HG03103 (cell line): ENCODE results near the gene ATG2A.

ENCODE experiments used
- ATAC-seq: cut with Tn5 transposase; IDR thresholded peaks from one replicate; pipeline ENCODE4 v1.9.1; 2021; ENCODE audit warnings: low read depth; ENCODE audit not compliant: unreplicated experiment

The ATG2A gene

DNA sequence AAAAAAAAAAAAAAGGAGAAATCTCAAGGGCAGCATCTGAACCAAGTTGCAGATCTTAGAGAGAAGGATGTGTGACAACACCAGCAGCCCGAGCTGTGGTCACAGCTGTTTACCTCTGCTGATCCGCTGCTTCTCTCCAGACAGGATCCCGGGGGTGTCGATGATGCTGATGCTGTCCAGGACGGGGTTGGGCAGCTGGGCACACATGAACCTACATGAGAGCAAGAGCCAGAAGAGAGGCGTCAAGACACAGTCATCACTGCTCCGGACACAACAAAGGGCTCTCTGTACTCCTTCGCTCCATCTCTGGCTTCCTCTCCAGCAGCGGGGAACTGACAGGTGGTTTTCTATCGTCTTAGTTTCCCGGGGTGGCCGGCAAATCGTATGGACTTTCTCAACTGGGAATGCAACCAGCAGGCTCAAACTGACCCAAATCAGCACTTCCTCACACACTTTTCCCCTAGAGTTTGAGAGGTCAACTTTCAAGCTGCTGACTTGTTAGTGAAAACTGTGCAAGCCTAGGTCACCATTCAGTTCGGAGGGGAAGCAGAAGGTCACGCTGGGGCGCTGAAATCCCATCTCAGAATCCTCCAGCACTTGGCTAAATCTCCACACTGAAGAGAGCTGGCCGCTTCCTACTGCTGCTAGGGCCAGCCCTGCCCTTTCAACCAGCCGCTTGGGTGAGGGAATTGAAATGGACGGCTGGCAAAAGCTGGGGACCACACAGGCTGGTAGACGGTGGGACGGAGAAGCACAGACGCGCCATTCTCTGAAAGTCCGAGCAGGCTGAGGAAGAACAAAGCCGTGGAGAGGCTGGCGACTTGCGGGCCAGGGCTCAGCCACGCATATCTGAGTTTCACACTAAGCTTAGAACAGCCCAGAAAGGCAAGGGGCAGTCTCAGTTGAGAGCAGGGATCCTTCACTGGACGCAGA is 42.4 kb downstream of the ATG2A start:
- no peak for ATAC-seq

DNA sequence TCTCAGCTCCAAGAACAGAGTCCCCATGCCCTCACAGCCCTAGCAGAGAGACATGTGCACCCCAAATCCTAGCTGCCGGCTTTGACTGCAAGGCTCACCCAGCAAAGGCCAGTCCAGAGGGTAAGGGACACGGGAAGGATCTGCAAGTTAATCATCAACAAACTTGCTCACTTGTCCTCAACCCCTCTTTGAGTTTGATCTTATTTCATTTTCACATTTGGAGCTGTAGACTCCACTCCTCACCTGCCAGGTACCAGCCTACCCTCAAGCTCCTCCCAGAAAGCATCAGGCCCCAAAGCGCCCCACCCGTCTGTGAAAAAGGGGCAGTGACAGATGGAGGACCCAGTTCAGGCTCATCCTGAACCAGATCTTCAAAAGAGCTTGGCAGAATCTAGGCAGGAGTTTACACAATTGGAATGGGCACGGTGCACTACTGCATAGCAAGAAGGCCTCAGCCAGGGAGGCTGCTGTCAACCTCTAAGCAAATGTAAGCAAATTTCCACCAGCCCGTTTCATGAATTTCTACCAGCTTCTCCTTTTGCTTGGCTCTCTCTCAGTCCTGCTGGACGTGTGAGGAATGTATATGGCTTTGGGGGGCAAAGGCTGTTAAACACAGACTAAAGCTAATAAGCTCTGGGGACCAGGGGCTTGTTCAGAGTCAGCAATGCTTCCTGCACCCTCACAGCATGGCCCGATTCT is 44.1 kb downstream of the ATG2A start:
- ATAC-seq = no peak

- ATAC-seq = no peak
These were observed 45.5 kb downstream of the ATG2A start for GRCh38 chr11:64871492-64871891.

GRCh38 chr11:64870893-64871466 is 46.0 kb downstream of the ATG2A start:
- ATAC-seq = no peak

- no peak for ATAC-seq
These were observed 46.7 kb downstream of the ATG2A start for GRCh38 chr11:64870176-64870892.

GRCh38 chr11:64869571-64870175 is 47.3 kb downstream of the ATG2A start:
- no peak for ATAC-seq

DNA sequence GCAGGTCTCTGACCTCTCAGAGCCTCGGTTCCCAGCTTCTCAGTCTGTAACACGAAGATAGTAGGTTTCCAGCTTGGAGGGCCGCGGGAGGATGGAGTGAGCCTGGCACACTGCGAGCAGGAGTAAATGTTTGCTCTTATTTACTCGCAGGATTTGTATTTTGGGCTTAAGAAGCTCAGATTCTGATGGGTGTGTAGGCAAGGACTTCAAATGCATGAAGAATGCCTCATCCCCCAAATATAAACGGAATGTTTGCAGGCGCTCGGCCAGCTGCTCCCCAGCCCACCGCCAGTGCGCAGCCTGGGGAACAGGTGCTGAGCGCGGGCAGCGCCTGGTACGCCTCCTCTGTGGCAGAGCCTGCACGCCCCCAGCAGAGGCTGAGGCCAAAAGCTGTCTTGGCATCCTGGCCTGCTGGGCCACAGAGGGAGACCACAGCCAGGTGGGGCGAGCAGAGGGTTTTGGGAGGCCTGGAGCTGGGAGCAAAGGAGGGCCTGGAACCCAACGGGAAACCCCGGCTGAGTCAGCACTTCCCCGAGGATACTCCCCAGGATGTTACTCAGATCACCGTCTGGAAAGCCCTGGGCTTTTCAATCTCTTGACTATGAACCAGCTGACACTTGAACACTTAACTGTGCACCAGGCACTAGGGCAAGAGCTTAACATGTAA is 48.0 kb downstream of the ATG2A start:
- no peak for ATAC-seq

- no peak for ATAC-seq
These were observed 49.1 kb downstream of the ATG2A start for GRCh38 chr11:64867748-64868462.

- no peak for ATAC-seq
These were observed 50.9 kb downstream of the ATG2A start for GRCh38 chr11:64866173-64866491.

DNA sequence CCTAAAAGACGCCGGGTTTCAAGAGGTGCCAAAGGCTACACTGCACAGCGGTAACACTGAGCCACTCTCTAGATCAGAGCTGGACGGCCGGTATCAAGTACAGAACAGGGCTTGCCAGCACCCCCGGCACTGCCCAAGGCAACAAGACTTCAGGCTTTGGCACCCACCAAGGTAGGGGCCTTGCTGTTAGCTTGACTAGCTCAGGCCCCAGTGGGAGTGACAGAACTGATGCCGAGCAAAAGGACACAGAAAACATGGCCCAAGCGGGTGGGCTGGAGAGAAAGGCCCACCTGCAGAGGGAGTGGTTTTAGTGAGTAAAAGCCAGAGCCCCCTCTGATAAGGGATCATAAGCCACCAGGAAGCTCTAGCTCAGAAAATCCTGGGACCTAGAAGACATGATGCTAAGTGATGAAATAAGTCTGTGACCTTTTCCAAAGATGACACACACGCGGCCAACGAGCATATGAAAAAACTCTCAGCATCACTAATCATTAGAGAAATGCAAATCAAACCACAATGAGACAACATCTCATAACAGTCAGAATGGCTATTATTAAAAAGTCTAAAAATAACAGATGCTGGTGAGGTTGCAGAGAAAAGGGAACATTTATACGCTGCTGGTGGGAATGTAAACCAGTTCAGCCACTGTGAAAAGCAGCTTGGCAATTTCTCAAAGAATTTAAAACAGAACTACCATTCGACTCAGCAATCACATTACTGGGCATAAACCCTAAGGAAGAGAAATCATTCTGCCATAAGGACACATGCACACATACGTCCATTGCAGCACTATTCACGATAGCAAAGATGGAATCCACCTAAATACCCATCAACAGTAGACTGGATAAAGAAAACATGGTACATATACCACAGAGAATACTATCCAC is 51.5 kb downstream of the ATG2A start:
- ATAC-seq = no peak

DNA sequence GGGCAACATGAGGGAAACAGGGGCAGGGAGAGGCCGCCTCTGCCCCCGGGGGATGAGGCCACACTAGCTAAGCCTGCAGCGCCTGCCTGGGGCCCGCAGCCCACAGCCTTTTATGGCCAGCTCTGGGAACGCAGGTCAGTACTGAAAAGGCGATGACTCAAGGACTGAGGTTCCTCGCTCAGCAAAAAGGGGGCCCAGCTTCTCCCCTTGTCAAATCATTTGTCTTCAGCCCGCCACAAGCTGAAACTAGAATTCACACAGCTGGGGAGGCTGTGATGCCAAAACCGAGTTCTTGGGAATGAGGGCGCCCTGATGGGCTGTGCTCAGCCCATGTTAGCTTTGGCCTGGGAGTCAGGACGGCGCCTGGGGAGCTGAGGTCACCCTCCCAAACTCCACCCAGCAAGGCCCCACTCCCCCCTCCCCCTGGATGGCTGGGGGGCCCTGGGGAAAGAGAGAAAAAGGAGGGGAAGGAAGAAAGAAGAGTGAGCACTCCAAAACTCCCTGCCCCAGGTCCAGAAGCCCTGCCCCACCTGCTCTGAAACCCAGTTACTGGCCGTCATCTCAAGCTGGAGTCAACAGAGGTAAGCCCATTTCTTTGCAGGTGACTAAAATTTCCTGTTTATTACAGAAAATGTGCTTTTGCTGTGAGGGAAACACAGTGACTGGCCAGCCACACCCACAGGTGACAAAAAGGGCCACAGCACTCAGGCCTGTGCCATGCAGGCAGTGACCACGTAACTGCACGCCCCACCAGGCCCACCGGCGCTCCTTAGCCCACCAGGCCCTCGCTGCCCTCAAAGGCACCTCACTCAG is 52.3 kb downstream of the ATG2A start:
- no peak for ATAC-seq

DNA sequence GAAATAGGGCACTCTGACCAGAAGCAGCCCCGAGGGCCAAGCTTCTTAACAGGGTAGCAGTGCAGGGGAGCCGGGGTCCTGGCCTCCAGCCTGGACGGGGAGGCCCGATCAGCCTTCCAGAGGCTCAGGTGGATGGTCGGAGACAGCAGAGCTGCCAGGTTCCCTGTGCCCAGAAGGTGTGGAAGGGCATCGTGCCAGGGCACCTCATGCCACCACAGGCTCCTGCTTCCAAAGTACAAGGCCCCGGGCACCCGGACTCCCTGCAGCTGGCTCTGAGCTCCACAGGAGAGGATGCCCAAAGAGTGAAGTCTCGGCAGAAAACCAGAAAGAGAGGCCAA is 52.9 kb downstream of the ATG2A start:
- ATAC-seq = no peak

DNA sequence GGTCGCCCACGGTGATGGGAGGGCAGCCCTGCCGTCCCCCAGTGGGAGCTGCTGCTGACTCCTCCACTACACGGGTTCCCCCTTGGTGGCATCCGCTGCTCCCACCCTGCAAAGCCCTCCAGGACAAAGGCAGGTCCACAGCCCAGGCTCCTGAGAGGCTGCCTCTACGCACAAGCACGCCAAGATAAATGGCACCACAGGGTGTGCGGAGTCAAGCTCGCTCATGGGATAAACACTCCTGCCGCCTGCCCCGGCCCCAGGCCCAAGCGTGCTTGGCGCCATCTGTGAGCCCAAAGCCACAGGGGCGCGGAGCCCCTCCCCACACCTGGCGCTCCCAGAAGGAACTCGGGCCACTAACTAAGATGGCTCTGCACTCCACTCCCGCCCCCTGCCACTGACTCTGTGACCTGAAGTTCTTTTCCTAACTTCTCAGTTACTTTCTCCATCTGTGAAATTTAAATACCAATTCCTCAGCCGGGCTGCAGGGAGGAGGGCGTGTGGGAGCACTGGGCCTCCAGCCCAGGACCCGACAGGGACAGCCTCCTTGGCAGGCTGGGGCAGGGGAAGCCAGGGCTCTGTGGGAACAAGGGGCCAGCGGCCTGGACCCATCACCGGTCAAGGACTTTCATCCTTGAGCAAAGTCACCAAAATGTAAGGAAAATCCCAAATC is 53.5 kb downstream of the ATG2A start:
- ATAC-seq = no peak

- no peak for ATAC-seq
These were observed 54.0 kb downstream of the ATG2A start for GRCh38 chr11:64862987-64863390.

DNA sequence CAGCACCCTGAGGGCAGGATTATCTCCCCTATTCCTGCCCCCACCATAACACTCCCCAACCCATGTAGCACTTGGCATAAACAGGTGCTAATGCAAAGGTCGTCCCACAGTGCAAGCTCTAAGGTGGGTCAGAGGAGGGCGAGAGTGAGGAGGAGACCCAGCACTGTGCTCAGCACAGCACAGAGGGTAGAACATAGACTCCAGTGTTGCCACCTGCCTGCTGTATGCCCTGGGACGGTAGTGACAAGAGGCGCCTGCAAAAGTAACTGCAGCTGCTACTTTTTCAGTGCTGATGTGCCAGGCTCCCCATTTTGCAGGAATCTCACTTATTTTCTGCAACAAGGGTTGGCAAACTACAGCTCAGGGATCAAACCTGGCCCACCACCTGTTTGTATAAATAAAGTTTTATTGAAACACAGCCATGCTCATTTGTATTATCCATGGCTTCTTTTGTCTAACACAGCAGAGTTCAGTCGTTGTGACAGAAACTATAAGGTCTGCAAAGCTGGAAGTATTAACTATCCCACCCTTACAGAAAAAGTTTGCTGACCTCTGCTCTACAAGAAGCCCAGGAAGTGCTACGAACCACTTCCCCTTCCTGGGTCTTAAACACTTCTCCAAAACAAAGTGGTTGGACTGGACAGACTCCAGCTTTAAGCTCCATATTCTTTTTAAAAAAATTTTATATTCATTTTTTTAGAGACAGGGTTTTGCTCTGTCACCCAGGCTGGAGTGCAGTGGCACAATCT is 55.6 kb downstream of the ATG2A start:
- ATAC-seq = no peak

DNA sequence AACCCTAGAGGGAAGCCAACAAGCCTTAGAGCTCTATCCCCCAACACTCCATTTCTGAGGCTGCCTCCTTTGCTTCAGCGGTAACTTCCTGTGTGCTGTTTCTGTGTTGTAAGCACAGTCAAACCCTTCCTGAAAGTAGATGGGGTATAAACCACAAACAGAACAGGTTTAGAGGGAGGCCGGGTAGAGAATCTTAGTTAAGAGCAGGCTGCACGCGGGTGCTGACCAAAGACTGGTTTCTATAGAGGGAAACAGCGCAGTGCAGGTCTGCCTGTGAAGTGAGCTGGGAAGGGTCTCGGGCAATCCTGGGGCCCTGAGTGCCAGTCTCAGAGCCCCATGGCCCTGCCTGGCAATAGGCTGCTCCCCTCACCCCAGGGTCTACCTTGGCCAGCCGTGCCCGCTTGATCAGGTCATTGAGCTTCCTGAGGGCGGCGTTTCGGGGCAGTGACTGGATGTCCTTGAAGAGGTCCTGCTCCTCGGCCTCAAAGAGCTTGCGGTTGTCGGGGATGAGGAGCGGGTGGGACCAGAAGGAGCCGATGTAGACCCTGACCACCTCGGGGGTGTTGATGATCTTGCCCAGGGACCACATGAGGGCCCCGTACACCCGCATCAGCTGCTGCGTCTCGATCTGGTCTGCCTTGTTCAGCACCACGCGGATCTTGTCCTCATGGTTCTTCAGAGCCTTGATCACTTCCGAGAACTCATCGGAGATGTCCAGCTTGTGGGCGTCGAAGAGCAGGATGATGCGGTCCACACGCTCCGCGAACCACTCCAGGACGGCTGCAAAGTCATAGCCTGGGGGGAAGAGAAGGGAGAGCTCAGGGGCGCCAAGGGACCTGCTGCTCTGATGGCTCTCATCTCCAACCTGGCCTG is 57.2 kb downstream of the ATG2A start:
- ATAC-seq = peak; percentile 61
